Activated T-cell treated with anti-CD3 and anti-CD28 coated beads for 4 hours (primary cell): ENCODE results near the gene LAPTM5.

Experiments used
- DNase-seq: peaks from one replicate; pipeline ENCODE4 v3.0.0-alpha.2; 2020

The LAPTM5 gene

DNA sequence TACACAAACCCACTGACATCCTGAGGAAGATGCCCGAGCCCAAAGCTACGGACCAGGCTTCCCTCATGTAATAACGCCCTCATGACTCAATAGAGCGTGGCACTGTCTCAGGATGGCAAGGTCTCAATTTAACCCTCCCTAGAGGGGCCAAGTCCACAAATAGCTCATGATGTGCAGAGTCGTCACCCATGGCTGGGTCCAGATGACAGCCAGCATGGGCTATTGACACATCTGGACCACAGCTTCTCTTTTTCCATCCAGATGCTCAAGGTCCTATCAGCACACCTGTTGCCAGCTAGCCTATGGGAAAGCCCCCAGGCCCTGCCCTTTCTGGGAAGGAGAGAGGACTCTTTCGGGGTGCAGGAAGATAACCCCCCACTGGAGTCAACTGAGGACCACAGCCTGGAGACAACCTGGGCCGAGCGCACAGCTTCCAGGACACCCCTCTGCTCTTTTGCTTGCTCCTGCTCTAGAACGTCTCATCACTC lies 2.8 kb downstream of the LAPTM5 start:
- DNase-seq: no peak

- no peak for DNase-seq
Observed at GRCh38 chr1:30753660-30754123, 3.9 kb downstream of the LAPTM5 start.

GRCh38 chr1:30753118-30753517 lies 4.5 kb downstream of the LAPTM5 start:
- no peak for DNase-seq

- no peak for DNase-seq
Observed at GRCh38 chr1:30752651-30752908, 5.0 kb downstream of the LAPTM5 start.

DNA sequence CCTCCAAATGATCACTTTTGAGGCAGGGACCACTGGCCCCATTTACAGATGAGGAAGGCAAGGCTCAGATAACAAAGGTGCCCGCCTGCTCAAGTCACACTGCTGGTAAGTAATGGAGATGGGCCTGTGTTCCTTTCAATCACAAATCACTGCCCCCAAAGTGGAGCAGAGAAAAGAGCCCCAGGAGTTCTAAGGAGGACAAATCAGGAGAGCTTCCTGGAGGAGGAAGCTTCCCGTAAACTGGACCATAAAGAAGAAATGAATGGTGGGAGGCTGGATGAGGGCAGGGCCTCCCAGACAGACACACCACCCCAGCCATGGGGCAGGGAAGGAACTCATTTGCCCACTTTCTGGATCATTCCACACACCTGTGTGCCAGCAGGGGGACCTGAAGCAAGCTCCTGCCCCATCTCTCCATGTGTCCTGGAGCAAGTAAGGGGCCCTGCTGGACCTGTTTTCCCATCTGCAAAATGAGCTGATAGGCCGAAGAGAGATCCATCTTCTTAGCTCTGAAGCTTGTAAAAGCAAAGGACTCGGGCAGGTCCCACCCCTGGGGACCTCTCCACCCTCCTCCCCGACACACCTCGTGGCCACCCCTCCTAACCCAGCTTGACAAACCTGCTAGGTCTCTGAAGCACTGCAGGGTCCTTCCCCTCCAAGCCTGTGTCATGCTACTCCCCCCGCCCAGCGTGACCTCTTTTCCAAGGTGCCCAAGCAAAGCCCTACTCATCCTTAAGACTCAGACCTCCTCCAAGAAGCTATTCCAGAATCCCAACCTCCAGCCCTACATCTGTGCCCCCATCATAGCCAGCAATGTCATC lies 5.5 kb downstream of the LAPTM5 start:
- DNase-seq: no peak

GRCh38 chr1:30750731-30751291 lies 6.8 kb downstream of the LAPTM5 start:
- no peak for DNase-seq

DNA sequence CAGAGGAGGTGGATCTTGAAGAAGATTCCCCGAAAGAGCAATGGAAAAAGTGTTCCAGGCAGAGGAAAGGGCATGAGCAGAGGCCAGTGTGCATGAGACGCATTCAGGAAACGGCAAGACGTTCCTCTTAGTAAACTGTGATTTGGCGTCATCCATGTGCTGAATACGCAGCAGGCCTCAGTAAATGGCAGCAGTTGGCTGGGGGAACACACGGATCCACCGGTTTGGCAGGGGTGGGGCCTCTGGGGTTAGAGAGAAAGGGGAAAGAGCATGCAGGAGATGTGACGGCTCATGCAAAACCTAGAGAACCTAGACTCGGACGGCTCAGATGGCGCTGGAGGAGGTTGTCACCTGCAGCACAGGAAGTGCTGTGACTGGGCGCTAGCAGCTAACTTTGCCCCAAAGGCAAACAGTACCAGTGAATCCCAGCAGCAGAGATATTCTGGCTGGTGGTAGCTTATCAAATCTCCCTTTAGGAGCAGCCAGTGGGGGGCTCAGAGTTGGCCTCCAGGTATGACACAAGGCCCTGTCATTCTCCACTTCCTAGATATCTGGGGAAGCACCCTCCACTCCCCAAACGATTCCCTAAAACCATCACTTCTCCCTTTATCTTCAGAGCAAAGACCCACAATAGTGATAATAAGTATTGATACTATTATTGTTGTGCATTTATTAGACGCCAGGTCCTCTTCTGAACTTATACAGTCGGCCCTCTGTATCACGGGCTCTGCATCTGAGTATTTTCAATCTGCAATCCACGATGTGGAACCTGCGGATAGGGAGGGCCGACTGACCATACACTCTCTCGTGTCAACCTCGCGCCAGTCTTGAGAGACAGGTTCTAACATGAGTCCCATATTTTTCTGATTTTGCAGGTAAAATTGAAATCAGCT lies 7.6 kb downstream of the LAPTM5 start:
- no peak for DNase-seq

DNA sequence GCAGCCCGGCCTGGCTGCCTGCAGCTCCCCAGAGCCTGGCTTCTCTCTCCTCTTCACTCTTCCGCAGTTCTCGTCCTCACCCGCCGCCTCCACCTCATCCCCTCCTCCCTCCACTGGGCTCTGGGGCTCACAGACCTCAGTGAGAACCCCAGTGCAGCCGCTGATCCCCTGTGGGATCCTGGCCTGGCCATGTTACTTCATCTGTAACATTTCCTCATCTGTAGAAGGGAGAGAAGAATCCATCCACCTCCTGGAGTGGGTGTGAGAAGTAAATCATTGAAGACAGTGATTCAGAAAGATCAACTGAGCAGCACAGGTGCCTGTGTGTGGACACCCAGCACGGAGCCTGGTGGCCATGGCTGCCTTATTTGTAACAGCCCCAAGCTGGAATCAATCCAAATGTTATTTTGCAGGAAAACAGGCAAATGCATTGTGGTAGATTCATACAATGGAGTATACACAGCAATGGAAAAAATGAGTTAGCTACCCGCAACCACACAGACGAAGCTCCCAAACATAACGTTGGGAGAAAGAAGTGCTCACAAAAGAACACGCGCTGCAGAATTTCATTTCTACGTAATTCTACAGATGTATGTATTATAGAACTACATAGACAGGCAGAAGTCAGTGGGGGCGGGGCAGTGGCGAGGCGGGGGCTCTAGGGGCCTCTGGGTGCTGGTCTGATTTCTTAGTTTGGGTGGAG lies 8.7 kb downstream of the LAPTM5 start:
- DNase-seq: no peak

DNA sequence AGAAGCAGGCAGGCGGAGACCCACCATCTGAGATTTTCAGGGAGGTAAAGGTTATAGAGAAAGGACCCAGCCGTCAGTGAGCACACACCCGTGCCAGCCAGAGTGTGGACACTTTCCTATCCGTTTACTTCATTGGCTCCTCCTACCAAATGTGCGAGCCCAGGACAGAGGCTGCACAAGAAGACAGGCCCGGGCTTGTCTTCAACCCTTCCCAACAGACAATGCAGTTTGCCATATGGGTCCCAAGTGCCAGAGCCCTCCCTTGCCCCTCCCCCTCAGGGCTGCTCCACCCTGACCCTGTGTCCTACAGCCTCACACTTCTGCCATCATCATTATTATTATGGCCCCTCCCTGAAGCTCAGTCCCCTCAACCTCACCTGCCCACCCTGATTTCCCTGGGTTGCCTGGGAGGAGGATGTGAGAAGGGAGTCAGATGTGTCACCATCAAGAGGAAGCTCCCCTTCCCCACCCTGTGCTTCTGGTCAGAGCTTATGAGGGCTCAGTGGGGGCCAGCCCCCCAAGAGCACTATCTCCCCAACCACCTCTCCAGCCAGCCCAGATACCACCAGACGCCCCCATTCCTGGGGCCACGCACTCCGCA lies 9.4 kb downstream of the LAPTM5 start:
- DNase-seq: no peak

DNA sequence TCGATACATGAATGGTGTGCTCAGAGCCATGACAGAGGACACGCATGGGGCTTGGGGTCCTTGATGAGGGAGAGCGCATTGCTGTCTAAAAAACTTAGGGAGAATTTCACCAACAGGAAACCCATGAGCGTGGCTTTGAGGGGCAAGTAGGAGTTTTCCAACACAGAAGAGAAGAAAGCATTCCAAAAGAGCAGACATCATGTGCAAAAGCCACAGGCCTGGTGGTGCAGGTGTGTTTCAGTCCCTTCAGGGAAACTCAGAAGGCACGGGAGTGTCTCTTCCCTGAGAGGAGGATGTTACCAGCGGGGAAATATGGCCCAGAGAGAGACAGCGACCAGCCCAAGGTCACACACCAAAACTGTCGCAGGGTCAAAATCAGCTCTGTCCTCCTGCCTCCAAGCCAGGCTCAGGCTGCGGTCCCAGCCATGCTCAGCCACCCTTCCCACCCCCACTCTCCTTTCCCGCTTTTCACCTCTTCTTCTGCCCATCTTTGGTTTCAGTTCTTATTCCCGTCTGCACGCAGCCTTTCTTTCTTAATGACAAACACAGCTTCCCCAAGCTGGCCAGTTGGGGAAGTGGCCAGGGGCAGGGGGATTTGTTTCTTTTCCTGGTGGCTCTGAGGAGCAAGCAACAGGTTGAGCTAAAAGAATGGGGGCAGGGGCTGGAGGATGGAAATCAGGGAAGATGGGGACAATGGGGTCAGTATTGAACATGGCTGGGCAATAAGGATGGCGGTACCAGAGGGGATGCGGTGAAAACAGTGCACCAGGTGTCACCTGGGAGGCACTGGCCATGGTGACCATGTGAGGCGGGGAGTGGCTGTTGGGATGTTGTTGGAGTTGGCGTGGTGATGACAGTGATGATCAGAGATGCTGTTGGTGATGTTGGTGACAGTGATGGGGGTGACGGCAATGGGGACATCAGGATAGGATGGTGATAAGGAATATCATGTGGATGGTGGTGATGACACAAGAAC lies 10.3 kb downstream of the LAPTM5 start:
- no peak for DNase-seq

GRCh38 chr1:30746212-30747032 lies 11.2 kb downstream of the LAPTM5 start:
- DNase-seq: no peak

GRCh38 chr1:30745834-30746208 lies 11.8 kb downstream of the LAPTM5 start:
- DNase-seq: no peak

GRCh38 chr1:30745156-30745833 lies 12.3 kb downstream of the LAPTM5 start:
- DNase-seq: no peak

GRCh38 chr1:30744060-30744756 lies 13.4 kb downstream of the LAPTM5 start:
- no peak for DNase-seq

DNA sequence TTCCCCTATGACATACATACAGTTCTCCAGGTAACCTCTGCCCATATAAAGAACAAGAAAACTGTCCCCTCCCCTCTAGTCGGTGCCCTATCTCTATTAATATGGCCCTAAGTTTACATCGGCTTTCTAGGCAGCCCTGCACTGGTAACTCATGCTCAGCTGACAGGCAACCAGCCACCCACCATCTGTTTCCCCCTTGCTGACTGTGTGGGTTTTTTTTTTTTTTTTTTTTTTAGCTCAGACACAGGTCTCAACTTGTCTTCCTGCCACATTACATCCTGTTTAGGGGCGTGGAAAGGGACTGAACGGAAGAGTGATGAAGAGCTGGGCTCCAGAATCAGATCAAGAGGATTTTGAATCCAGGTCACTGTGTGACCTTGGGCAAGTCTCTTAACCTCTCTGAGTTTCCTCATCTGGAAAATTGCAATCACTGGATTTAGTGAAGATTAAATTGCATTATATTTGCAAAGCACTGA lies 14.0 kb downstream of the LAPTM5 start:
- peak; percentile 58 for DNase-seq

GRCh38 chr1:30742963-30743559 lies 14.5 kb downstream of the LAPTM5 start:
- DNase-seq: no peak

DNA sequence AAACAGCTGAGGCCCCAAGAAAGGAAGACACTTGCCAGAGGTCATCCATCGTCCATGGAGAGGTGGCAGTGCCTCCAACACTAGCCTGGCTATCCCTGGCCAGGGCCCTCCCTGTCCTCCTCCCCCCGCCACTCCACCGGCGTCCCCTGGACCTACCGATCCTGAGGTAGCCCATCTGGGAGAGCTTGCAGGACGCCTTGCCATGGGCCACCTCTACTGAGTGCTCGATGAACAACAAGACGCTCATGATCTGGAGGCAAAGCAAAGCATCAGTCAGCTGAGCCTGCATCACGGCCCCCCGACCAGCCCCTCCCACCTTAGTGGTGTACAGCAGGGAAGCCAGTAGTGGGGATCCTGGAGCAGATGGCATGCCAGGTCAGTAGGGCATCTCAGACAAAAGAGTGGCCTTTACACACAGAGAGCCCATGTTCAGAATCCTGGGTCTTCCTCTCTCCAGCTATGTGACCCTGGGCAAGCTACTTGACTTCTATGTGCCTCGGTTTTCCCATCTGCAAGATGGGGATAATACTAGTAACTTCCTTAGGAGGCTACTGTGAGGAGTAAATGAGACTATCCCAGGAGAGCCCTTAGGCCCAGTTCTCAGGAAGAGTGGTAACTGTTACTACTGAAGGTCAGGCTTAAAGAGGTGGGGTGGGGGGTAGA lies 15.1 kb downstream of the LAPTM5 start:
- DNase-seq: no peak
